AG04449 (cell line): Measurements from ENCODE around the gene COL8A1.
"Not testable (repeated sequence)": the region's sequence is repeated elsewhere in the genome, so short reads cannot be mapped to it uniquely, and the experiment has no call there.

Source experiments
- CTCF ChIA-PET: fragments of 350-600 bp; formaldehyde crosslinking; extraction: SDS; loops from one replicate; lab custom pipeline; 2021; ENCODE audit warnings: antibody characterized with exemption; lab: Yijun Ruan, JAX
- POLR2A ChIA-PET: fragments of 400-600, 350-600 bp; formaldehyde crosslinking; extraction: SDS; loops from one replicate; lab custom pipeline; 2020; ENCODE audit warnings: antibody characterized with exemption, inconsistent platforms; lab: Yijun Ruan, JAX
- DNase-seq: peaks from one replicate; pipeline ENCODE4 v3.0.0-alpha.2; 2010; ENCODE audit warnings: low read depth, low spot score
- H3K4me3 ChIP-seq: 2 replicates; pipeline ENCODE4 v1.5.1; 2011; ENCODE audit warnings: low read depth, mild to moderate bottlenecking, control low read depth, low read length
- TF ChIP-seq, protein P1 (sequence below): IDR thresholded peaks from one replicate; pipeline ENCODE4 v1.5.1; 2011; ENCODE audit warnings: mild to moderate bottlenecking, moderate library complexity, low read length, control low read depth, inconsistent platforms; ENCODE audit not compliant: insufficient read depth; ENCODE audit errors: missing control alignments

COL8A1 gene

DNA sequence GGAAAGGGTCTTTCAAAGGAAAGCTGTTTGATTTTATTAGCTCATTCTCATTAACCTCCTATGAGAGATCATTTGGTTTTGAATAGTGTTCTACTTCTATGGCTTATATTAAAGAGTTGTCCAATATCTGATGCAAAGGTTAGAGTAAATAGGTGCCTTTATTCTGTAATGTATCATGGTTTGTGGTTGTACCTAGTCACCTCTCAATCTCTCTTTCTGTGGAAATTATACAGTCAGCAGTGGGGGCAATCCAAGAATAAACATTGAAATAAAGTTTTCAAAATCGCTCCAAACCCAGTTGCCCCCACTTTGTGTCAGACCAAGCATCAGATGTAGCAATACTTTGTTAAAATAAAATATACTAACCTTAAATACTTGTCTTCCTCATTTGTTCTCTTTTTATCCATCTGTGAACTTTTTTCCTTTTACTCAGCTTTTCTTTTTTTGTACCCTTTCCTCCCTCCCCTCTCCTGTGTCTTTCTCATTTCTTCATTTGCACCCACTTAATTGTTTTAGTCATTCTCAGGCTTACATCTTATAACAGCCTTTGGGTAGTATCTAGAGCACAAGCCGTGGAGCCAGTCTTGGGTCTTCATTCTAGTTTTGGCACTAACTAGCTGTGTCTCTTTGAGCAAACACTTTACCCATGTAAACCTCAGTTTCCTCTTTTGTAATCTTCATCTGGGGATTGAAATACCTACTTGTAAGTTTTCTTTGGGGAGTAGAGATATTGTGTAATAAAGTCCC, 196.0 kb downstream of the COL8A1 start:
- ChIA-PET CTCF (interaction anchor here (0.6 to 10.4 kb wide), 10 partner anchors 10 to 482 kb away, joined by 3 to 94 read pairs (median 4); no protein-coding TSS in a partner anchor), POLR2A (no interaction called here)
- DNase-seq = no peak
- no peak overlapping the region for H3K4me3 ChIP-seq
- TF ChIP-seq, protein P1, sequence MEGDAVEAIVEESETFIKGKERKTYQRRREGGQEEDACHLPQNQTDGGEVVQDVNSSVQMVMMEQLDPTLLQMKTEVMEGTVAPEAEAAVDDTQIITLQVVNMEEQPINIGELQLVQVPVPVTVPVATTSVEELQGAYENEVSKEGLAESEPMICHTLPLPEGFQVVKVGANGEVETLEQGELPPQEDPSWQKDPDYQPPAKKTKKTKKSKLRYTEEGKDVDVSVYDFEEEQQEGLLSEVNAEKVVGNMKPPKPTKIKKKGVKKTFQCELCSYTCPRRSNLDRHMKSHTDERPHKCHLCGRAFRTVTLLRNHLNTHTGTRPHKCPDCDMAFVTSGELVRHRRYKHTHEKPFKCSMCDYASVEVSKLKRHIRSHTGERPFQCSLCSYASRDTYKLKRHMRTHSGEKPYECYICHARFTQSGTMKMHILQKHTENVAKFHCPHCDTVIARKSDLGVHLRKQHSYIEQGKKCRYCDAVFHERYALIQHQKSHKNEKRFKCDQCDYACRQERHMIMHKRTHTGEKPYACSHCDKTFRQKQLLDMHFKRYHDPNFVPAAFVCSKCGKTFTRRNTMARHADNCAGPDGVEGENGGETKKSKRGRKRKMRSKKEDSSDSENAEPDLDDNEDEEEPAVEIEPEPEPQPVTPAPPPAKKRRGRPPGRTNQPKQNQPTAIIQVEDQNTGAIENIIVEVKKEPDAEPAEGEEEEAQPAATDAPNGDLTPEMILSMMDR = no peak

DNA sequence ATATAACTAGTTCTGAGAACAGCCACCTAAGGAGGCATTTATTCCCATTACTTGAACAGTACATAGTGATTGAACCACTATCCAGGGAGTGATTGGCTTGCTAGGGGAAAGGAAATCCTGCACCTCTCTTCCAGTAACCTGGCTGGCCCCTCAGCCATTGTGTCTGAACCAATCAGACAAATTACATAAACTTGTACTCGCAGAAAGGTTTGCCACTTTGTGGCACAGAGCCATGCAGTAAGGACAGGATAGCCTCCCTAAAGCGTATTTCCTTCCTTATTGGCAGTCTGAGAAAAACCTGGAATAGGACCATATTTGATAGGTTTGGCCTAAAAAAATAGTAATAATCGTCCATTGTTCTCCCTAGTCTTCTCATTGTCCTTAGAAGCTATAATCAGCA, 198.3 kb downstream of the COL8A1 start:
- no peak for DNase-seq
- POLR2A ChIA-PET = no interaction called here

DNA sequence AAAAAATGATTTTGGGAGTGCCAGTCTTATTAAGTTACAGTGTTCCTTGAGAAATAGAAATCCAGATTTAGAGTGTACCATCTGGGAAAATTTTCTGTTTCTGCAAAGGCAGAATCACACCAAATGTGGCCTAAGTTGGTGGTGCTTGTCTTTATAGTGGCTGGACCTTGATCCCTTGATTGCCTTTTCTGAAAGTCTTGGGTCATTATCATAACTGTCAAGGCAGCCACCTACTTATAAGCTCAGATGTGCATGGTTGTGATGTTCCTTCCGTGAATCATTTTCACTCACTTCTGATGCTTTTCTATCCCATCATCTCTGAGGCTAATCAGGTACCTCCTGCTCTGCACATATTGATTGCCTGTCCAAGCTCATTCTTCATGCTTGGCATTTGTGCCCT, 199.3 kb downstream of the COL8A1 start:
- CTCF ChIA-PET = interaction anchor here (1.0 to 1.7 kb wide), 6 partner anchors 9 to 416 kb away, joined by 3 to 6 read pairs (median 4); no protein-coding TSS in a partner anchor
- POLR2A ChIA-PET = no interaction called here
- no peak for DNase-seq
- no peak overlapping the region for H3K4me3 ChIP-seq
- TF ChIP-seq, protein P1 = no peak

More for the DNA sequence above, 198.3 kb downstream of the COL8A1 start:
- no peak overlapping the region for H3K4me3 ChIP-seq
- CTCF ChIA-PET = interaction anchor here (1.7 kb wide), 1 partner anchor 10 kb away, joined by 6 read pairs; no protein-coding TSS in a partner anchor
- TF ChIP-seq, protein P1 = no peak

DNA sequence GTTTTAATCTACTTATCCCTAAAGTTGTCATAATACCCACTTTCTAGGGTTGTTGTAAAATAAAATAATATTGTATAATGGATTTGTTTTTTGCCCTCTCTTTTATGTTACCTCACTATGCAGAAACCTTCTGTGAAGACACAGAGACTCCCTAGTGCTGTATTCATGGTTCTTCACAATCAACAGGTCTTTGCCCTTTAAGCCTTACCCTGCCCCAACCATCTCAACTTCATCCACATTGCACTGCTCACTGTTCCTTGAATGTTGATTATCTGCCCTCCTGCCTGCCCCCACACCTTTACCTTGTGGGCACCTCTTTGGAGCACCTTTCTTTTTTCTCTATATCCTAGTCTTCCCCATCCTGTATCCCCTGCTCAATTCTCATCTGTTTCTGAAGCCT, 200.4 kb downstream of the COL8A1 start:
- DNase-seq = no peak
- H3K4me3 ChIP-seq = no peak overlapping the region
- POLR2A ChIA-PET = interaction anchor here (0.6 kb wide), 1 partner anchor 252 kb away, joined by 6 read pairs; no protein-coding TSS in a partner anchor
- TF ChIP-seq, protein P1 = no peak
- CTCF ChIA-PET = interaction anchor here (1.3 to 3.1 kb wide), 6 partner anchors 10 to 417 kb away, joined by 3 to 7 read pairs (median 5); no protein-coding TSS in a partner anchor

DNA sequence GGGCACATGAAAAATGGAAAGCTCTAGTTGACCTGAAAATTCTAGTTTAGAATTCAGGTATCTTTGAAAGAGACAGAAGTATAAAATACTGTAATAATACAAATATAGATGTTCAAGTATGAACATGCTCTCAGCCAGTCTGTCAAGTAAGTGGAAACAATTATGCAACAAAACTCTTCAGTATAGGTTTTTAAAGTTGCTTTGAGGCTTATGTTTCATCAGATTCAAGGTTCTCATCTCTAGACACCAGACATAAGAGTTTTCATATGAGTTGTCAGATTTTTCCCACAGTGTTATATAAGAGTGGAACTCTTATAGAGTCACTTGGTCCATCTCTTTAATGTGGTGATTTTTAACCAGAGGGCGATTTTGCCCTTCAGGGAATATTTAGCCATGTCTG, 201.2 kb downstream of the COL8A1 start:
- H3K4me3 ChIP-seq = no peak overlapping the region
- ChIA-PET CTCF (interaction anchor here (1.0 to 3.1 kb wide), 7 partner anchors 8 to 416 kb away, joined by 3 to 12 read pairs (median 5); no protein-coding TSS in a partner anchor), POLR2A (interaction anchor here (0.6 kb wide), 1 partner anchor 252 kb away, joined by 6 read pairs; no protein-coding TSS in a partner anchor)
- DNase-seq = no peak
- TF ChIP-seq, protein P1 = no peak

DNA sequence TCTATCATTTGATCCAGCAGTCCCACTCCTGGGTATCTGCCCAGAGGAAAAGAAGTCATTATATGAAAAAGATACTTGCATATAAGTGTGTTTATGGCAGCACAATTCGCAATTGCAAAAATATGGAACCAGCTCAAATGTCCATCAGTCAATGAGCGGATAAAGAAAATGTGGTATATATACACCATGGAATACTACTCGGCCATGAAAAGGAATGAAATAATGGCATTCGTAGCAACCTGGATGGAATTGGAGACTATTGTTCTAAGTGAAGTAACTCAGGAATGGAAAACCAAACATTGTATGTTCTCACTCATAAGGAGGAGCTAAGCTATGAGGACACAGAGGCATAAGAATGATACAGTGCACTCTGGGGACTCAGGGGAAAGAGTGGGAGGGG, 203.6 kb downstream of the COL8A1 start:
- CTCF ChIA-PET = interaction anchor here (1.3 to 2.7 kb wide), 3 partner anchors 10 to 412 kb away, joined by 4 to 12 read pairs (median 10); no protein-coding TSS in a partner anchor
- POLR2A ChIA-PET, H3K4me3 ChIP-seq, DNase-seq: not testable (repeated sequence)
